C4-2B (cell line): ENCODE results near the gene KCNAB1.

Source experiments
- H3K27ac ChIP-seq: fragments of 450-650 bp; 2 replicates; pipeline ENCODE4 v1.5.1; 2017
- ZFX ChIP-seq: fragments of 450-650 bp; IDR thresholded peaks from 2 replicates; pipeline ENCODE4 v1.6.1; 2017
- TF ChIP-seq, protein P1 (sequence below): fragments of 450-650 bp; conservative IDR thresholded peaks from 2 replicates; pipeline ENCODE4 v1.5.1; 2017; ENCODE audit warnings: mild to moderate bottlenecking

Gene KCNAB1

DNA sequence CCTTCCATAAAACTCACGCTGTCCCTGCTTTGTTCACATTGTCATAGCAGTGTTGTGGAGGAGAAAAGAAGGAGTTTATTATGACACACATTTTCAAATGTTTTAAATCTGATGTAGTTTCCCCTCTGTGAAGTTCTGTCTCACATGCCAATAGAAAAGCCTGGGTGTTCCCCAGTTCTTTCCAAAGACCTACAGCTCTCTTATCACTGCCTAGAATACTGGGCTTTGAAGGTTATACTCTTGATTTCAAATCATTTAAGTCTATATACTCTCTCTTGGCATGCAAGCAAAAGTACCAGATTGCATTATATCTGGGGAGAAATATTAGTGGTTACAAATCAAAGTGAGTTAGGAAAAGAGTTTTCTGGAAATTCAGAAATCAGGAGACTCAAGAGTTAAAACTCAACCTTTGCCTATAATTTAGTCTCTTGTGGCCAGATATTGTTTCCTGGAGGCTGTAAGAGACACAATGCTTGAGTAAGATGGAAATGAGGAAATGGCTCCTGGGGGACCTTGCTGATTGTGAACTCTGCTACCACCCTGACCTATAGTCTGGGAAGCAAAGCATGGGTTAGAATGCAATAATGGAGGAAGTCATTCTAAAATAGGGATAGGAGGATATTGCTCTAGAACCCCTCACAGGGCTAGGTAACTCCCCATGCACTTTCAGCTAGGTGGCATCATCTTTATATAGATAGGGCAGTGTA lies 182.8 kb downstream of the KCNAB1 start:
- TF ChIP-seq ZFX = no peak
- TF ChIP-seq, protein P1, sequence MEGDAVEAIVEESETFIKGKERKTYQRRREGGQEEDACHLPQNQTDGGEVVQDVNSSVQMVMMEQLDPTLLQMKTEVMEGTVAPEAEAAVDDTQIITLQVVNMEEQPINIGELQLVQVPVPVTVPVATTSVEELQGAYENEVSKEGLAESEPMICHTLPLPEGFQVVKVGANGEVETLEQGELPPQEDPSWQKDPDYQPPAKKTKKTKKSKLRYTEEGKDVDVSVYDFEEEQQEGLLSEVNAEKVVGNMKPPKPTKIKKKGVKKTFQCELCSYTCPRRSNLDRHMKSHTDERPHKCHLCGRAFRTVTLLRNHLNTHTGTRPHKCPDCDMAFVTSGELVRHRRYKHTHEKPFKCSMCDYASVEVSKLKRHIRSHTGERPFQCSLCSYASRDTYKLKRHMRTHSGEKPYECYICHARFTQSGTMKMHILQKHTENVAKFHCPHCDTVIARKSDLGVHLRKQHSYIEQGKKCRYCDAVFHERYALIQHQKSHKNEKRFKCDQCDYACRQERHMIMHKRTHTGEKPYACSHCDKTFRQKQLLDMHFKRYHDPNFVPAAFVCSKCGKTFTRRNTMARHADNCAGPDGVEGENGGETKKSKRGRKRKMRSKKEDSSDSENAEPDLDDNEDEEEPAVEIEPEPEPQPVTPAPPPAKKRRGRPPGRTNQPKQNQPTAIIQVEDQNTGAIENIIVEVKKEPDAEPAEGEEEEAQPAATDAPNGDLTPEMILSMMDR = no peak
- no peak overlapping the region for H3K27ac ChIP-seq

DNA sequence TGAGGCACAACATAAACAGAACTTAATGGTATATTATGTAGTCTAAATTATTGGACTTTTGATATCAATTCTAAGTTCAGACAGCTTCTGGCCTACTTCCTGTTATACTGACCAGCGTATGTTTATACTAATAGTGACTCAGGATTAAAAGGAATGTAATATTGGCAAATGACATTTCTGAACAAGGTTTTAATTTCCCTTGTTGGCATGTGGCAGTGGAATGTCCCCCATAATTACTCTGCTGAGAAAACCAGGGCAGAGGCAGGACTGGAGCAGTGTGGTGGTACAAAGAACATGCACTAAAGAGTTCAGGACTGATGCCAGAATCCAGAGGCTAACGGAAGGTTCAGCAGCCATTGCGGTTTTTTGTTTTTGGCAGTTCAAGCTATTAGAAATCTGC lies 184.0 kb downstream of the KCNAB1 start:
- TF ChIP-seq ZFX = no peak
- TF ChIP-seq, protein P1 = no peak
- H3K27ac ChIP-seq = no peak overlapping the region

DNA sequence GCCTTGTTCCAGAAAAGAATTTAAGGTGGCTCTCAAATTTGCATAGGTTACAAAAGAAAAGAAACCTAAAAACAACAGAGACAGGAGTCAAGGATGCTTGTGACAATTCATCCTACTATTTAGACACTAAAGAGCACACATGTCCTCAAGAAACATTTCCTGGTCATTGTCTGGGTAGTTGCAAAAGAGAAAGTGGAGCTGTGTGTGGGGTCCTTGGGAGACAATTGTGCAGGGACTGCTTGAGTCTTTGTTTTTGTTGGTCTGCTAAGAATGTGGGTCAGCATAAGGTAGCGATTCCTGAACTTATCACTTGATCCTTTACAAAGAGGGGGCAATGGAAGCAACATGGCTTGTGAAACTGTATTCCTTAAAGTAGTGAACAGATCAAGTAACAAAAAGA lies 185.3 kb downstream of the KCNAB1 start:
- no peak for TF ChIP-seq ZFX
- no peak overlapping the region for H3K27ac ChIP-seq

DNA sequence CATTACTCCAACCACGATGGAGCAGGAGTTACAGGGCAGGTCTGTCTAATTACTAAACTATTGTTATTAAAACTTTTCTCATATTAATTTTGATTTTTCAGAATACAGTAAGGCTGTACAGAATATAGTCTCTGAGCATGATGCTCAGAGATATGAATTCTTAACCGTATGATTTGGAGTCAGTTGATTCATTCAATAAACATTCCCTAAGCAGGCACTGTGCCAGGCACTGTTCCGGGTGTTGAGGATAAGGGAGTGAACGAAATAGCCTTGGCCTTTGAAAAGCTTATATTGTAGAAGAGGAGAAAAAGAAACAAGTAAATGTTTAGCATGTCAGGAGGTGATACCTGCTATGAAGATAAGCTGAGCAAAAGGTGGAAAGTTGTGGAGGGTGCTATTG lies 187.3 kb downstream of the KCNAB1 start:
- TF ChIP-seq ZFX = no peak
- TF ChIP-seq, protein P1 = no peak
- H3K27ac ChIP-seq = no peak overlapping the region

DNA sequence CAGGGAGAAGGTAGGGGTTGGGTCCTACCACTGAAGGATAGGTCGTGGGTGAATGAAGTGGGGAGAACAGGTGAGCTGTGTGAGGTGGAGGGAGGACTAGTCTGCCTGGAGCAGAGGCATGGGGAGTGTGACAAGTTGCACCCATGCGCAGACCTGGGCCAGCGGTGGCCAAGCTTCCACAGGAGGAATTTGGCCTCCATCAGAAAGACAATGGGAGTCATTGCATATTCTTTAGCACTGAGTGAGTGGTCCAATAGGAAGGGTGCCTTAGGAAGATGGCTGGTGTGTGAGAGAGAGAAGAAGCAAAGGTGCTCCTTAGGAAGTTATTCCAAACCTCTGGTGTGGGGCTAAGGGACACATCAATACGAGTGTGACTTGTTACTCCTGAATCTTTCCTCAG lies 191.1 kb downstream of the KCNAB1 start:
- H3K27ac ChIP-seq = no peak overlapping the region
- TF ChIP-seq, protein P1 = no peak
- TF ChIP-seq ZFX = no peak

DNA sequence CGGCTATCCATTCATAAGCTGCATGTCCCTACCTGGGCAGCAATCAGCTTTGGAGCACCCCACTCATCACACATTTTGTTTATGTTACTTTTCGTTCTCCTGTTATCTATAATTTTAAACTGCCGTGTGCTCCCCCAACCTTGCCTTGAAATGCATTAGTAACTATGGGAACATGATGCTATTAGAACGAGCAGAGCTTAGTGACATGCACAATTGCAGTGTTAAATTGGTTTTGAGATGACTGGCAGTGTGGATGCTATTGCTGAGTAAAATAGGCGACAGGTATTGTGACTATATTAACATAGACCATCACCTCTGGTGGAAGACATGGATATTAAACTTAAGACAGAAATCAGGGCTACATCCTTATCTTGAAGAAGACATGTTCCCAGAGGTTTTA lies 191.6 kb downstream of the KCNAB1 start:
- H3K27ac ChIP-seq = no peak overlapping the region
- TF ChIP-seq ZFX = no peak
- TF ChIP-seq, protein P1 = no peak

DNA sequence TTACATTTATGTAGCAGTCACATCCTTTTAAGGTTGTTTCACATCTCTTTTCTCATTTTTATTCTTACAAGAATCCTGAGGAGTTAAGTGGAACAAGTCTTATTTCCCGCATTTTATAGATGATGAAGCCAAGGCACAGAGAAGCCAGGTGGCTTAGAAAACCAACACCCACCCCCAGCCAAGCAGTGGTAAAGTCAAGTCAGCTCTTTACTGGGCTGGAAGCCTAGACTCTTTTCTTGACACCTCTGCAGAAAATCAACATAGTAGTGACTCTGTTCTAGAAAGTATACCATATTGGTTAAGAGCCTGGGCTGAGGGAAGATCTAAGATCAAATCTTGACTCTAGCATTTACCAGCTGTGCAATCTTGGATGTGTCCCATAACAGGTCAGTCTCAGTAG lies 195.7 kb downstream of the KCNAB1 start:
- TF ChIP-seq, protein P1 = no peak
- TF ChIP-seq ZFX = no peak

DNA sequence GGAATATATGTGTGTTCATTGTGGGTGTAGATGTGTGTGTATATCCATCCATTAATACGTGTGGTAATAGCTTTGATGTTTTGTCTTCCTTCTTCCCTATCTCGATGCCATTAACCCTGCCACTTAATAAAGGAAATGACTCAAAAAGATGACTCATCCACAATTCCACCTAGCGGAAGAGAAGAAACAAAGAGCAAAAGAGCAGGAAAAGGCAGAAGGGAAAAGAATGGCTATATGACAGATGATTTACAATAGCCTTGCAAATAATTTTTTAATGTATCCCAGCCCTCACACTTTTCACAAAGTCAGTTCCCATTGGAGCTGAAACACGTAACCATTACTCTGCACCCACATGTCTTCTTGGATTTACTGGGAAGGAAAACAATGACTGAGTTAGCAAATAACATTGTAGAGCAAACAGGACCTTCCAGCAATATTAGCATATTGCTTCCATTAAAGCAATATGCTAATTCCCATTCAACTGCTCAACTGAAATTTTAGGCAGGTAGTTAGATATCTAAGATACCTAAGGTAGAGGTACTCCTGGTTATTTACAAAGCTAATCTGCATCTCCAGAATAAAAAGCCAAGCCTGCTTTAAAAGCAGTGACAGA lies 197.2 kb downstream of the KCNAB1 start:
- no peak overlapping the region for H3K27ac ChIP-seq
- TF ChIP-seq ZFX = no peak
- TF ChIP-seq, protein P1 = no peak

More for the DNA sequence above, 195.7 kb downstream of the KCNAB1 start:
- no peak overlapping the region for H3K27ac ChIP-seq
